Activated T-helper 17 cell treated with anti-CD3 and anti-CD28 coated beads, Interleukin-2, amount 50 U/mL, for 72 hours (primary cell): ENCODE data around the gene ISCA1. TPM values are rescaled to one million over a fixed set of nuclear protein-coding genes. Genes with fewer than 3 reads are reported as not detected.
"Not testable (repeated sequence)": the region's sequence is repeated elsewhere in the genome, so short reads cannot be mapped to it uniquely, and the experiment has no call there.

Experiments used
- ATAC-seq: fragments of 150-1000 bp; cut with Tn5 transposase; replicated peaks from 2 replicates; pipeline ENCODE4 v1.10.0; 2021; ENCODE audit warnings: mild to moderate bottlenecking, moderate library complexity
- H3K27ac Mint-ChIP-seq: one replicate; pipeline ENCODE4 v1.8.0; 2022; ENCODE audit warnings: mixed read lengths
- H3K27me3 Mint-ChIP-seq: one replicate; pipeline ENCODE4 v1.8.0; 2022; ENCODE audit warnings: mixed read lengths
- H3K36me3 Mint-ChIP-seq: one replicate; pipeline ENCODE4 v1.8.0; 2022; ENCODE audit warnings: low read depth, mild to moderate bottlenecking, mixed read lengths
- H3K4me1 Mint-ChIP-seq: one replicate; pipeline ENCODE4 v1.8.0; 2022; ENCODE audit warnings: mixed read lengths
- H3K4me3 Mint-ChIP-seq: one replicate; pipeline ENCODE4 v1.8.0; 2022; ENCODE audit warnings: mild to moderate bottlenecking, mixed read lengths
- H3K9me3 Mint-ChIP-seq: one replicate; pipeline ENCODE4 v1.8.0; 2022; ENCODE audit warnings: mixed read lengths
- total RNA-seq, 2 donors: library from RNA; stranded (reverse); gene quantifications; one replicate each; pipeline ENCODE4 v1.2.3, GENCODE V29; 2022

Gene ISCA1
- 10 to 100 TPM; 33.2 to 34.6 TPM for total RNA-seq

DNA sequence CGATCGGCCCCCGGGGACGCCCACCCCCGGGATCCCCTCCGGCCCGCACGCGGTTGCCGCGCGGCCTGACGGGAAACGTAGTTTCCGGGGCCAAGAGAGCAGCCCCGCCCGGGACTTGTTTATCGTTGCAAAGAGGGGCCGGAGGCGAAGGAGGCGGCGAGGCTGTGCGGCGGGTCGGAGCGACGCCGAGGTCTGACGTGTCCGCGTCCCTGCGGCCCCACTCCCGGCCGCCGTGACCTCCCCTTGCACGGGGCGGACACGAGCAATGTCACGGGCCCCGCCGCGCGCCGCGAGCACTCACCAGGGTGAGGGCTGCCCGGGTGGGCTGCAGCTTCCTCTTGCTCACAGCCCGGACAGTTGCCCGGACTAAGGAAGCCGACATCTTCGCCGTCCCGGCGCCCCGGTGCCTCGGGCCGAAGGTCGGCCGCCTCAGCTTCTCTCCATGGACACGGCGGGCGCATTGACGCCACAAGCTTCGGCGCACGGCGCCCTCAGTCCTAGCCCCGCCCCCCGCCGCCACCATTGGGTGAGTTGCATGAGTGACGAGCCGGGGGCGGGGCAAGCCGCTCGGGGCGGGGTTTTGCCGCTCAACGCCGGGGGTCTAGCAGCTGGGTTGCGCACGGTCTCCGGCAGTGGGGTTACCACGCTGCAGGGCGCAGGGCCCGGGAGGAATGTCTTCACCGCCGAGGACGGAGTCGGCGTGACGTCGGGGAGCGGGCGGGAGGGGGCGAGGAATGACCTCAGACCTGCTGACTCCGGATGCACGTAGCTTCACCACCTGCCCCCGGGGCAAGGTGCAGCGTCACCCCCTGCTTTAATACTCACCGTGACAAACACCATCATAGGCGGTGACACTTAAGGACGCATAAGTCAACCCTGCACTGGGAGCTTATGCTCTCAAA lies at the start of gene ISCA1:
Gene ISCA1, minus strand, starts transcription at position 462 of the 902 bp plus-strand sequence. Its CDS starts 80 bp downstream, at position 382.
- Mint-ChIP-seq H3K4me1 (peaks cover 23% of the 10 kb centered on the region), H3K27ac (peak within 1 kb of the TSS; percentile 90), H3K27me3 (no peaks in the 10 kb centered on the region), H3K4me3 (peak within 1 kb of the TSS; percentile 89), H3K9me3 (no peaks in the 10 kb centered on the region), H3K36me3 (peaks cover 51% of the 10 kb centered on the region)
- ATAC-seq: peak; percentile 85

DNA sequence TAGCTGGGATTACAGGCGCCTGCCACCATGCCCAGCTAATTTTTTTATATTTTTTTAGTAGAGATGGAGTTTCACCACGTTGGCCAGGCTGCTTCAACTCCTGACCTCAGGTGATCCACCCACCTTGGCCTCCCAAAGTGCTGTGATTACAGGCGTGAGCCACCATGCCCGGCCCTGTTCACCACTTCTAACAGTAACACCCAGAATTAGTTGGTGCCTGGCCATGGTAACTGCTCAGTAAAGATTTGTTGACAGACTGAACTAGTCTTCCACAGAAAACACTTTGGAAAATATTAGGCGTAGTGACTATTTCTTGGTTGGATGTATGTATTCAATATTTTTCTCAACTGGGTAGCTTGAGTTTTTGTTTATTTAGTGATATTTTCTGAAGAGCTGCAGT lies 47.8 kb upstream of the ISCA1 start:
- ATAC-seq: peak; percentile 24
- Mint-ChIP-seq H3K9me3 (no peaks in the 10 kb centered on the region), H3K4me1 (peaks cover 12% of the 10 kb centered on the region), H3K36me3 (peaks cover 100% of the 10 kb centered on the region), H3K4me3 (no peak overlapping the region), H3K27me3 (no peaks in the 10 kb centered on the region), H3K27ac (peak overlapping the region; percentile 24)

DNA sequence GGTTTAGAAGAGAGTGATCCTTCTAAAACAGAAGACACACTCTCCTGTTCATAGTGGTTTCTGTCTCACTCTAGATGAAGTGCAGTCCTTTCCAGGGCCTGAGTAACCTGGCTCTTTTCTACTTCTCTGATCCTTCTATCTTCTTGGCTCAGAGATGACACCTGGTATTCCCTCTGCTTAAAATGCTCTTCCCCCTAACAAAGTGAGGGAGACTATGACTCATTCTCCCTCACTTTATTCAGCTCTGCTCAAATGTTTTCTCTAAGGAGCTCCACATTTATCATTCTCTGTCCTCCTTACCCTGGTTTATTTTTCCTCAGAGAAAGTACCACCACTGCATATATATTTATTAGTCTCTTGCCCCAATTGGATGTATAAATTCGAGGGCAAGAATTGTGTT lies 47.3 kb upstream of the ISCA1 start:
- H3K4me3 Mint-ChIP-seq: no peak overlapping the region
- ATAC-seq: no peak
- no peaks in the 10 kb centered on the region for H3K9me3 Mint-ChIP-seq
- peaks cover 12% of the 10 kb centered on the region for H3K4me1 Mint-ChIP-seq
- H3K27ac Mint-ChIP-seq: peak overlapping the region; percentile 24
- peaks cover 100% of the 10 kb centered on the region for H3K36me3 Mint-ChIP-seq
- H3K27me3 Mint-ChIP-seq: no peaks in the 10 kb centered on the region

DNA sequence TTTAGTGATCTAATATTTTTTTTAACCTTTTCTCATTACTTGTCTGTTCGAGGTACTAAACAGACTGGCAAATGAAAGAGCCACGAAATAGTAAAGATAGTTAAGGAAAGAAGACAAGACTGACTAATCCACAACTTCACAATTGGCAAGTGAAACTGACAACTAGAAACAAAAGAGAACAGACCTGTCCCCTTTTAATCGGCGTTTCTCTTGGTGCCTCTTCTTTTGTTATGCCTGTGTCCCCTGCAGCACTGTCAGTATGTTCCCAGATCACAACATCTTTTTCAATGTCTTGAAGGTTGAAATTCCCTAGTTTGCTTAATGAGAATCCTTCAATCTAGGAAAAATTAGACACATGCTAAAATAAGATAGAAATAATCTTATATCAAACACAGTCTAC lies 45.8 kb upstream of the ISCA1 start:
- ATAC-seq: no peak
- Mint-ChIP-seq H3K27me3 (no peaks in the 10 kb centered on the region), H3K4me3 (no peak overlapping the region), H3K36me3 (peaks cover 100% of the 10 kb centered on the region), H3K9me3 (no peaks in the 10 kb centered on the region), H3K27ac (peak overlapping the region; percentile 61), H3K4me1 (peaks cover 14% of the 10 kb centered on the region)

DNA sequence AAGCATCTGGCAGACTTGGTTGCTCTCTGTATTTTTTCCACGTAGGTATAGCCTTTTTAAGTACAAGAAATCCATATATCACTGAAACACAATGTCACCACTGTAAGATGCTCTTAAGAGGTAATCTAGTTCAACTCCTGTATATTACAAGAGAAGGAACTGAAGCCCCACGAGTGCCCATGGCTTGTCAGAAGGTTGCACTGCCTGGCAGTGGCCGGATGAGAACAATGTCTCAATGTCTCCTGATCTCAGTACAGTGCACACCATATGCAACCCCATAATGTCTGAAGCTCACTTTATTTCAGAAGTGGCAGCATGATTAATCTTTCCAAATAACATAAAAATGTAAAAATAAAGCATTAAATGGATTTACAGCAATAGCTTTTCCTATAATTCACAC lies 44.2 kb upstream of the ISCA1 start:
- no peak for ATAC-seq
- Mint-ChIP-seq H3K4me1 (peaks cover 13% of the 10 kb centered on the region), H3K36me3 (peaks cover 100% of the 10 kb centered on the region), H3K27me3 (no peaks in the 10 kb centered on the region), H3K4me3 (no peak overlapping the region), H3K9me3 (no peaks in the 10 kb centered on the region), H3K27ac (peak overlapping the region; percentile 39)

DNA sequence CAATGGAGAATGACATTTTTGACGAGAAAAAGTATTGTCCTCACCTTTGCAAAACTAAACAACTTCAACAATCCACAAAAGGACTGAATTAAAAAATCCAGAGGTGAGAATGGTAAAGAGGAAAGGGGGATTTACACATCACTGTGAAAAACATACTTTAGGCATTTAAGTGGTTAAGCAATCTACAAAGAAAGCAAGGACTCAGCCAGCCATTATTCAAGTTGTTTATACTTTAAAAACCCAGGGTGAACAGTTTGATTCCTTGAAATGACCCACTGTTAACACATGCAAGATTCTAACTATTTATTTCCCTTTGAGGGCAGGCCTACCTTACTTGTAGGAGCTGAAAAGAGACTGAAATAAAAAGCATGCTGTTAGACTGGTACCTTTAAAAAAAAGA lies 42.6 kb upstream of the ISCA1 start:
- Mint-ChIP-seq H3K36me3 (peaks cover 100% of the 10 kb centered on the region), H3K4me1 (peaks cover 13% of the 10 kb centered on the region), H3K27me3 (no peaks in the 10 kb centered on the region), H3K4me3 (no peak overlapping the region), H3K9me3 (no peaks in the 10 kb centered on the region), H3K27ac (no peak overlapping the region)
- ATAC-seq: no peak

DNA sequence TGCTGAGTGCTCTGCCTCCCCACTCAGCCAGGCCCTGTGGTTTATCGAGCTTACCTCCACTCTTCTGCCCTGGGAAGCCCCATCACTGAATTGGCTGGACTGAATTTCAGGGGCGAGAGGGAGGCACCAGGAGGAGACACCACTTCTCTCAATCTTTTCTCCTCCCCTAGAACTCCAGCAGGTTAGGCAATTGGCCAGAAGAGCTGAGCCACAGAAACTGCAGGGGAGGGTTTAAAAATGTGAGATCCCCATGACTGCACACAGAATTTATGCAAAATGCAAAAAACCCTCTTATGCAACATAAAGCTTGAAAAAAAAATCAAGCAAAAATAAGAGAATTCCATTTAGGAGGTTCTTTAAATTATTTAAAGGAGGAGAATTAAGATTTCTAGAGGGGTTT lies 42.0 kb upstream of the ISCA1 start:
- ATAC-seq: no peak
- peaks cover 100% of the 10 kb centered on the region for H3K36me3 Mint-ChIP-seq
- H3K4me3 Mint-ChIP-seq: no peak overlapping the region
- H3K27me3 Mint-ChIP-seq: no peaks in the 10 kb centered on the region
- H3K4me1 Mint-ChIP-seq: peaks cover 13% of the 10 kb centered on the region
- no peak overlapping the region for H3K27ac Mint-ChIP-seq
- H3K9me3 Mint-ChIP-seq: no peaks in the 10 kb centered on the region

DNA sequence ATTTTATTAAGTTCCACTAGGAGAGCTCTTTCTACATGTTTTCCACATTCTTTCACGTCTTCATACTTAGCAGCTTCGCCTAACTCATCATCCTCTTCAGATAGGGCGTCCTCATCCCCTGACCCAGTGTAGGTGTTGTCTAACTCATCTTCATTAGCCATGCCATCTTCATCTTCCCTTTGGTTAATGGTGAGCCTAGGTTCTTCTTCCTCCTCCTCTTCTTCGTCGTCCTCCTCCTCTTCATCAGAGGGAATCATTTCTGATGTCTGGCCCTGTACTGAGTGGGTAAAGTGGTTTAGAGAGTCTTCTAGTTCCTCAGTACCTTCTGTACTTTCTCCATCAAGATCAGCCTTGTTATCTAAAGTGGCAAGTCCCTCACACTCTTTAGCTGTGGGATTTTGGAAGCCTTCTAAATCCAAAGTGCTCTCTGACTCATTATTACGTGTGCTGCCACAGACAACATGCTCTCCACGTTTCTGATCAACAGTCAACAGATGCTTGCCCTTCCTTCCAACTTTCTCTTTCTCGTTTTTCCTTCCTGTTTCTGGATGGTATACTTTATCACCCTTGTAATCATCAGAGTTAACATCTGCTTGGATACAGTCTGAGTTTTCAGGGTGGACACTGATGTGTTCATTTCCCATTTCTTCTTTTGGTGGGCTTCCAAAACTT lies 40.8 kb upstream of the ISCA1 start:
- Mint-ChIP-seq H3K27me3 (no peaks in the 10 kb centered on the region), H3K9me3 (no peaks in the 10 kb centered on the region), H3K36me3 (peaks cover 100% of the 10 kb centered on the region), H3K4me1 (peaks cover 13% of the 10 kb centered on the region), H3K27ac (peak overlapping the region; percentile 54), H3K4me3 (no peak overlapping the region)
- ATAC-seq: no peak

DNA sequence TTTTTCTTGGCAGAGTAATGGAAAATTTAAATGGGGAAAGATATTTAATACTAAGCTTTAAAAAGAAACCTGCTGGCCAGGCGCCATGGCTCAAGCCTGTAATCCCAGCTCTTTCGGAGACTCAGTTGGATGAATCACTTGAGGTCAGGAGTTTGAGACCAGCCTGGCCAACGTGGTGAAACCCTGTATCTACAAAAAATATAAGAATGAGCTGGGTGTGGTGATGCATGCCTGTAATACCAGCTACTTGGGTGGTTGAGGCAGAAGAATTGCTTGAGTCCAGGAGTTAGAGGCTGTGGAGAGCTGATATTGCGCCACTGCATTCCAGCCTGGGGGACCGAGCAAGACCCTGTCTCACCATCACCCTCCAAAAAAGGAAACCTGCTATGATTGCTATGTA lies 39.0 kb upstream of the ISCA1 start:
- H3K27me3 Mint-ChIP-seq: no peaks in the 10 kb centered on the region
- no peak for ATAC-seq
- no peak overlapping the region for H3K27ac Mint-ChIP-seq
- H3K9me3 Mint-ChIP-seq: no peaks in the 10 kb centered on the region
- H3K4me3 Mint-ChIP-seq: no peak overlapping the region
- H3K36me3 Mint-ChIP-seq: peaks cover 100% of the 10 kb centered on the region
- peaks cover 7% of the 10 kb centered on the region for H3K4me1 Mint-ChIP-seq

DNA sequence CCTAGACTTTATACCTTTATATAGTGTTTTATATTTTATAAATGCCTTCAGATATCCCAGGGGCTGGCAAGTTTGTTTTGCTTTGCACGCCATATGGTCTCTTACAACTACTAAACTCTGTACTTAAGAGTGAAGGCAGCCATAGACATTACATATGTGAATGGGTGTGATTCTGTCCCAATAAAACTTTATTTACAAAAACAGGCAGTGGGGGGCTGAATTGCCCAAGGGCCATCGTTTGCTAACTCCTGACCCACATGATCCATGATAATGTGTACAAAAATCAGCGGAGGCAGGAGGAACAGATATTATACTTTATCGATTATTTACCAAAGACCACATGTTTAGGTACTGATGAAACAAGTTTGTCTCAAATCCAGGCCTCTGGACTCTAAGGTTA lies 35.8 kb upstream of the ISCA1 start:
- Mint-ChIP-seq H3K27ac (no peak overlapping the region), H3K27me3 (no peaks in the 10 kb centered on the region), H3K36me3 (peaks cover 100% of the 10 kb centered on the region), H3K4me3 (no peak overlapping the region), H3K9me3 (no peaks in the 10 kb centered on the region), H3K4me1 (peaks cover 10% of the 10 kb centered on the region)
- ATAC-seq: no peak

DNA sequence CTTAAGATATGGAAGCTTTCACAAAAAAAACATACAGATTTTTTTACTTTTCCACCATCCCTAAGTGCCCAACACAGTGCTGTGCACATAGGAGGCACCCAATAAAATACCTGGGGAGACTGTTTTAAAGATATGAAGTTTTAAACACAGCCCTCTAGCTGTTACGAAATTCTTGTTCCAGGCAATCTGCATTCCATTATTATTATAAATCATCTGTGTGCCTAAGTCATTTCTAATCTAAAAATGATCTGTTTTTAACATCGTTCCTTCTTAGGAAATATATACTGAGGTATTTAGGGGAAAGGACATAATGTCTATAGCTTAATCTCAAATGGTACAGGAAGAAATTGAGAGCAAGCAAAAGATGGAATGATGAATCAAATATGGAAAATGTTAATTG lies 32.7 kb upstream of the ISCA1 start:
- H3K36me3 Mint-ChIP-seq: peaks cover 98% of the 10 kb centered on the region
- peak overlapping the region; percentile 1 for H3K27ac Mint-ChIP-seq
- no peak overlapping the region for H3K4me3 Mint-ChIP-seq
- H3K27me3 Mint-ChIP-seq: no peaks in the 10 kb centered on the region
- no peaks in the 10 kb centered on the region for H3K9me3 Mint-ChIP-seq
- ATAC-seq: no peak
- peaks cover 5% of the 10 kb centered on the region for H3K4me1 Mint-ChIP-seq

DNA sequence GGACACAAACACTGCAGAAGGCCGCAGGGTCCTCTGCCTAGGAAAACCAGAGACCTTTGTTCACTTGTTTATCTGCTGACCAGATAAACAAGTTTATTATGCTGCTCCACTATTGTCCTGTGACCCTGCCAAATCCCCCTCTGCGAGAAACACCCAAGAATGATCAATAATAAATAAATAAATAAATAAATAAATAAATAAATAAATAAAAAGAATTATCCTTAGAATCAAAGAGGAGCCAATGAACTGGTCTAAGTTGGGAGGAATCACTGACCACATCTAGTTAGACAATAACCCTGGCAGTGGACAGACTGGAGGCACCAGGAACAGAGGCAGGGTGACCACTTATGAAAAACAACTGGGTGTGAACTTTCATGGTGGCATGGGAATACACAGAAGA lies 30.6 kb upstream of the ISCA1 start:
- Mint-ChIP-seq H3K36me3 (peaks cover 98% of the 10 kb centered on the region), H3K27ac (peak overlapping the region; percentile 0)
- H3K4me1 Mint-ChIP-seq, H3K9me3 Mint-ChIP-seq, ATAC-seq, H3K27me3 Mint-ChIP-seq, H3K4me3 Mint-ChIP-seq: not testable (repeated sequence)

DNA sequence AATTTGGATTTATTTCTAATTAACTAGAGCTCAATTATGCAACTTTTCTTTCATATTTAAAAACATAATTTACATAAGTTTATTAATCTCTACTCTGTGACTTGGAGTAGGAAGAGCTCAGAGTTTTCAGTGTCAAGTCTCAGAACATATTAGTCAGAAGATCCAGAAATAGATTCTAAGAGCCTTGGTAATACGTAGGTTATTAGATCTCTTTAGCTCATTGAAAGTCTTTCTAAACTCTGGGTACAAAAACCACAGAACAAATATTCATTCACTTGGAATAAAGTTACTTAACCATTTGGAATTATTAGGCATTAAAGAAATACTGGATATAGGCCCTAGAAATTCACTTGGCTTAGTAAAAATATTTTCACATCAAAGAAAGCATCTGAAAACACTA lies 26.3 kb upstream of the ISCA1 start:
- H3K27ac Mint-ChIP-seq: peak overlapping the region; percentile 36
- H3K36me3 Mint-ChIP-seq: peaks cover 98% of the 10 kb centered on the region
- no peak for ATAC-seq
- H3K4me1 Mint-ChIP-seq: peaks cover 12% of the 10 kb centered on the region
- no peaks in the 10 kb centered on the region for H3K27me3 Mint-ChIP-seq
- H3K4me3 Mint-ChIP-seq: no peak overlapping the region
- no peaks in the 10 kb centered on the region for H3K9me3 Mint-ChIP-seq

DNA sequence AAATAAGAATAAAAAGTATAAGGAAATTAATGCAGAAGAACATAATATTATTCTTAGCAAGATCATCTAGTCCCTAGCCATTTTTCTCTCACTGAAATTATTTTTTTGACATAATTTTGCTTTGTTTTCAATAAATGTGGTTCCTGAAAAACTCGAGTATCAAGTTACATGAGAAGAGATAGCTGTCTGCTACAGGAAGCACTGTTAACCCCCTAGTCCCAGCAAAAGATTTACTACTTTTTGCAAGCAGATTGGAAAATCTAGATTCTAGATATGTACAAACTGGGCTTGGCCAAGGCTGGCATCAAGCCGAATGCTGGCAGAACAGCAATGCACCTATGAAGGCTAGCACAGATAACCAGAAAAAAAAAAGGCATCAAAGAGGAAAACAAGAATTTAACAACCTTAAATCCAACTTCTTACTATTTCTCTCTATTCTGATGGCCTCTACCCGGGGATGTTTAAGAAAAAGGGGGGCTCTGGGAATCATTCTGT lies 21.9 kb upstream of the ISCA1 start:
- Mint-ChIP-seq H3K36me3 (peaks cover 100% of the 10 kb centered on the region), H3K27ac (peak overlapping the region; percentile 89), H3K27me3 (no peaks in the 10 kb centered on the region), H3K9me3 (no peaks in the 10 kb centered on the region), H3K4me1 (peaks cover 23% of the 10 kb centered on the region), H3K4me3 (peak overlapping the region; percentile 66)
- ATAC-seq: no peak
